Kidney epithelial cell (primary cell): Measurements from ENCODE around the gene HLX. TPM values are rescaled to one million over a fixed set of nuclear protein-coding genes. Genes with fewer than 3 reads are reported as not detected.
A peak's percentile ranks its signal among the peaks of the same experiment; 100 is the strongest.

Experiments used
- DNase-seq: peaks from one replicate; pipeline ENCODE4 v3.0.0-alpha.2; 2010; ENCODE audit warnings: low read depth
- H3K27me3 ChIP-seq: 2 replicates; pipeline ENCODE4 v1.6.0; 2011; ENCODE audit warnings: low read length; ENCODE audit not compliant: control insufficient read depth, insufficient read depth
- H3K36me3 ChIP-seq: 2 replicates; pipeline ENCODE4 v1.5.1; 2011; ENCODE audit warnings: low read length; ENCODE audit not compliant: control insufficient read depth, insufficient read depth
- H3K4me3 ChIP-seq: 2 replicates; pipeline ENCODE4 v1.5.1; 2011; ENCODE audit warnings: low read depth, mild to moderate bottlenecking, control low read depth, low read length
- CTCF ChIP-seq: IDR thresholded peaks from 2 replicates; pipeline ENCODE4 v1.5.1; 2011; ENCODE audit warnings: mild to moderate bottlenecking, moderate library complexity, low read length, control low read depth, inconsistent platforms; ENCODE audit not compliant: insufficient read depth, poor library complexity, severe bottlenecking
- total RNA-seq: library from RNA; depleted of rRNA; stranded (reverse); fragments of >200 nt; gene quantifications from 2 replicates; pipeline ENCODE4 v1.2.3, GENCODE V29; 2015

Gene HLX
- total RNA-seq, 1 donor from 2014 or later: 3.2 TPM

GRCh38 chr1:220880362-220880670 lies 1.1 kb downstream of the HLX start:
- Histone ChIP-seq H3K27me3 (peaks cover 63% of the 10 kb centered on the region), H3K4me3 (peak overlapping the region; percentile 56), H3K36me3 (no peaks in the 10 kb centered on the region)
- no peak for DNase-seq
- no peak for TF ChIP-seq CTCF

- peak overlapping the region; percentile 56 for H3K4me3 ChIP-seq
These were observed 1.7 kb downstream of the HLX start for GRCh38 chr1:220880726-220881506.

GRCh38 chr1:220882061-220882891 lies 3.0 kb downstream of the HLX start:
- peaks cover 71% of the 10 kb centered on the region for H3K27me3 ChIP-seq
- no peak overlapping the region for H3K4me3 ChIP-seq
- DNase-seq: no peak
- peak; percentile 28 for TF ChIP-seq CTCF
- no peaks in the 10 kb centered on the region for H3K36me3 ChIP-seq

More at GRCh38 chr1:220880726-220881506, 1.7 kb downstream of the HLX start:
- DNase-seq: no peak
- no peak for TF ChIP-seq CTCF
- peaks cover 67% of the 10 kb centered on the region for H3K27me3 ChIP-seq
- no peaks in the 10 kb centered on the region for H3K36me3 ChIP-seq

- Histone ChIP-seq H3K4me3 (no peak overlapping the region), H3K36me3 (no peaks in the 10 kb centered on the region), H3K27me3 (peaks cover 79% of the 10 kb centered on the region)
- DNase-seq: no peak
- TF ChIP-seq CTCF: no peak
These were observed 5.1 kb downstream of the HLX start for GRCh38 chr1:220884109-220884980.

DNA sequence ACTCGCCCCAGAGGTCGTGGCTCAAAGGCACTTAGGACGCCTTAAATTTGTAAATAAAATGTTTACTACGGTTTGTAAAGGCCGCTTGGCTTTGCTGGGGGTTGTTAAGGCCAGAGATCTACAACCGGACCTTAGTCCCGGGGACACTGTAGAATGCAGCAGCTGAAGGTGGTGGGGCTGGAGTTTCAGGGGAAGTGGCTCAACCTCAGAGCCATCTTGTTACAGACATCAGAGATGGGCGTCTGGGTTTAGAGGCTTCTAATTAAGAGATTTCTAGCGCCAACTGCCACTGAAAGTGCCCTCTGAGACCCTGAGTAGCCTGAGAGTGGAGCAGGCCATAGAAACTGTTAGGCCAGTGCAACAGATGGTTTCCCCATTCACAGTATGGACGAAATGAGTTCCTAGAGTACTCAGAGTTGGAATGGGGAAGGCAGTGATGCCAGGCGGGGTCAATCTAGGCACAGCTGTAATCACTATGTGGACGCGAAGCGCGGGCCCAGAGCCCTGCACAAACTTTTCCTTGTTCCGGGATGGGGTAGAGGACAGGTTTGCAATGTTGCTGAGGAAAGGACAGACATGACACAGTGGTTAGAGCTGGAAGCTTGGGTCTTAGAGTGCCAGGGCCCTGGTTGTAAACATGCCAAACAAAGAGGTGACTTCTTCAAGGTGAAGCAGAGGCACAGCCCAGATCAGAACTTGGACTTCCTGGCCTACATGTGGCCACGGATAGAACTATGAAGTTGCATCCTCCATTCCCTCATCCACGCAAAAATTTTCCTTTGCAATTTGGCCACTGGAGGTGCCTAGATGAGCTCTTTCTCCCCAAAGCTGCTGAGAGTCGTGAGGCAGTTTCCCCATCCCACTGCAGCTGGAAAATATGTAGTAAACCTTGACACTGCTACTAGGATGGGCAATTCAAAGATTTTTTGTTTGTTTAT lies 6.0 kb downstream of the HLX start:
- no peaks in the 10 kb centered on the region for H3K36me3 ChIP-seq
- no peak for DNase-seq
- H3K4me3 ChIP-seq: no peak overlapping the region
- no peak for TF ChIP-seq CTCF
- peaks cover 81% of the 10 kb centered on the region for H3K27me3 ChIP-seq
